ENCODE results near the gene NAV3. TPM values are rescaled to one million over a fixed set of nuclear protein-coding genes. Genes with fewer than 3 reads are reported as not detected.

NAV3 gene
- total RNA-seq, 1 experiment from 2014 or later: 18.0 TPM

DNA sequence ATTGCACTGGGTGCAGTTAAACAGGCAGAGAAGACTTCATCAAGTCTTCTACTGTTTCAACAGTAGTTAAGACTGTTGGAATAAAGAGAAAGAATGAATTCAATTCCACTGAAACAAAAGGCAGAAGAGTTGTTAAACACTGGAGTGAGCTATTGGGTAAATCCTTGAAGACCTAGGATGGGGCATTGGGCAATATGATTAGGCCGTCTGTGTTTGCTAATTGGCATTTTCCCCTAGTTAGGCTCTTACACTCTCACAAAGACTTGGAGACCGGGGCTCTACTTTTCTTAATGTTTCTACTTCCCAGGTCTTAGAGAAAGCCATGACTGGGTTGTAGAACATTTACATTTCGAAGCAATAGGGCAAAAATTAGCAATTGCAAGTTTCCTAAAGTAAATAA lies 402.1 kb downstream of the NAV3 start:
- no peak overlapping the region for H3K27ac ChIP-seq (ENCODE audit: low read depth, low read length, poor library complexity, severe bottlenecking)
- BruUV-seq (replicated peaks): no TSS peak
- H3K36me3 ChIP-seq (ENCODE audit: insufficient read depth, low read length, poor library complexity, severe bottlenecking): no peaks in the 10 kb centered on the region
- H3K4me1 ChIP-seq (ENCODE audit: insufficient read depth, low read length, poor library complexity, severe bottlenecking): peaks cover 6% of the 10 kb centered on the region
- DNase-seq (ENCODE audit: low spot score): no peak
- H3K27me3 ChIP-seq (replicated peaks; ENCODE audit: insufficient read depth, low read depth, low read length, poor library complexity): no peaks in the 10 kb centered on the region
- intact Hi-C loops (cut with micrococcal nuclease; ENCODE audit: unreplicated experiment): no loop called here
- H3K9me3 ChIP-seq (ENCODE audit: low read depth, low read length, poor library complexity, severe bottlenecking): no peaks in the 10 kb centered on the region
- TF ChIP-seq, protein P1, sequence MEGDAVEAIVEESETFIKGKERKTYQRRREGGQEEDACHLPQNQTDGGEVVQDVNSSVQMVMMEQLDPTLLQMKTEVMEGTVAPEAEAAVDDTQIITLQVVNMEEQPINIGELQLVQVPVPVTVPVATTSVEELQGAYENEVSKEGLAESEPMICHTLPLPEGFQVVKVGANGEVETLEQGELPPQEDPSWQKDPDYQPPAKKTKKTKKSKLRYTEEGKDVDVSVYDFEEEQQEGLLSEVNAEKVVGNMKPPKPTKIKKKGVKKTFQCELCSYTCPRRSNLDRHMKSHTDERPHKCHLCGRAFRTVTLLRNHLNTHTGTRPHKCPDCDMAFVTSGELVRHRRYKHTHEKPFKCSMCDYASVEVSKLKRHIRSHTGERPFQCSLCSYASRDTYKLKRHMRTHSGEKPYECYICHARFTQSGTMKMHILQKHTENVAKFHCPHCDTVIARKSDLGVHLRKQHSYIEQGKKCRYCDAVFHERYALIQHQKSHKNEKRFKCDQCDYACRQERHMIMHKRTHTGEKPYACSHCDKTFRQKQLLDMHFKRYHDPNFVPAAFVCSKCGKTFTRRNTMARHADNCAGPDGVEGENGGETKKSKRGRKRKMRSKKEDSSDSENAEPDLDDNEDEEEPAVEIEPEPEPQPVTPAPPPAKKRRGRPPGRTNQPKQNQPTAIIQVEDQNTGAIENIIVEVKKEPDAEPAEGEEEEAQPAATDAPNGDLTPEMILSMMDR (conservative IDR thresholded peaks at IDR 0.05; ENCODE audit: low read depth, low read length): no peak
- no peak for TF ChIP-seq EZH2 (IDR thresholded peaks at IDR 0.05; ENCODE audit: borderline replicate concordance, low read depth, low read length, poor library complexity, severe bottlenecking)
- CTCF ChIA-PET: no interaction called here
- no peak overlapping the region for H3K4me3 ChIP-seq (ENCODE audit: low read depth, low read length, poor library complexity, severe bottlenecking)
- POLR2A ChIA-PET (ENCODE audit: low non-redundant PET): no interaction called here

DNA sequence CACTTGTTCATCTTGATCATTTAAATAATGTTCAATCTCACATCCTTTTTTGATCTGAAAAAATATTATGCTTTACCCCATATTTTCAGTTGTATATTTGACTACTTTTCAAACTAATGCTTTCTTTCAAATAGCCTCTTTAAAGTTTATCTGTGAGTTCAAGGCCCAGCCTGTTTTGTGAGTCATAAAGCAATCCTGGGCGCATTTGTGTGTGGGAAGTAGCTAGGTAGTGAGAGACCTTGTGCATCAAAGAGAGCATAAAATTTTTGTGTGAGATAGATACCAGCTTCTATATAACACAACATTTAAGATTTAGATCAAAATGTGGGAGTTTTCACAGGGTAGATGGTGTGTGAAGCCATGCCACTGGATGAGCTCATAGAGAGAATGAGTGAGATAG lies 405.6 kb downstream of the NAV3 start:
- intact Hi-C loops (cut with micrococcal nuclease; ENCODE audit: unreplicated experiment): no loop called here

DNA sequence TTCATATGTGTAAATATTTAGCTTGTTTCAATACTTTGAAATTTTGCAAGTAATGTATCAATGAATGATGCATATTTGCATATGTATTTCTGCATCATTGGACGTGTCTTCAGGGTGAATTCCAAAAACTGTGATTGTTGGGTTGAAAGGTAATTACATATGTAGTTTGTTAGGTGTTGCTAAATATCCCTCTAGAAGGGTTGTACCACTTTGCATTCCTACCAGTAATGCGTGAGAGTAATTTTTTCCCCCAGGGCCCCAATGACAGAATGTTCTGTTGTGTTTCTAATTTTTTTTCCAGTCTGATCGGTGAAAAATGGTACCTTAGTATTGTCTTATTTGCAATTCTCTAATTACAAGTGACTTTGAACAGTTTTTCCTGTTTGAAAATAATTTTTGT lies 408.9 kb downstream of the NAV3 start:
- POLR2A ChIA-PET (ENCODE audit: low non-redundant PET): no interaction called here

More for the DNA sequence above, 405.6 kb downstream of the NAV3 start:
- Histone ChIP-seq H3K27ac (ENCODE audit: low read depth, low read length, poor library complexity, severe bottlenecking) (no peak overlapping the region), H3K4me3 (ENCODE audit: low read depth, low read length, poor library complexity, severe bottlenecking) (no peak overlapping the region), H3K27me3 (replicated peaks; ENCODE audit: insufficient read depth, low read depth, low read length, poor library complexity) (no peaks in the 10 kb centered on the region), H3K36me3 (ENCODE audit: insufficient read depth, low read length, poor library complexity, severe bottlenecking) (no peaks in the 10 kb centered on the region), H3K4me1 (ENCODE audit: insufficient read depth, low read length, poor library complexity, severe bottlenecking) (peaks cover 5% of the 10 kb centered on the region), H3K9me3 (ENCODE audit: low read depth, low read length, poor library complexity, severe bottlenecking) (no peaks in the 10 kb centered on the region)
- ChIA-PET CTCF (no interaction called here), POLR2A (ENCODE audit: low non-redundant PET) (no interaction called here)
- no peak for DNase-seq (ENCODE audit: low spot score)
- TF ChIP-seq, protein P1 (conservative IDR thresholded peaks at IDR 0.05; ENCODE audit: low read depth, low read length): no peak
- no peak for TF ChIP-seq EZH2 (IDR thresholded peaks at IDR 0.05; ENCODE audit: borderline replicate concordance, low read depth, low read length, poor library complexity, severe bottlenecking)
- no TSS peak for BruUV-seq (replicated peaks)

More for the DNA sequence above, 408.9 kb downstream of the NAV3 start:
- CTCF ChIA-PET: no interaction called here
- intact Hi-C loops (cut with micrococcal nuclease; ENCODE audit: unreplicated experiment): no loop called here
- Histone ChIP-seq H3K4me3 (ENCODE audit: low read depth, low read length, poor library complexity, severe bottlenecking) (no peak overlapping the region), H3K4me1 (ENCODE audit: insufficient read depth, low read length, poor library complexity, severe bottlenecking) (peaks cover 5% of the 10 kb centered on the region), H3K27ac (ENCODE audit: low read depth, low read length, poor library complexity, severe bottlenecking) (no peak overlapping the region), H3K9me3 (ENCODE audit: low read depth, low read length, poor library complexity, severe bottlenecking) (no peaks in the 10 kb centered on the region), H3K27me3 (replicated peaks; ENCODE audit: insufficient read depth, low read depth, low read length, poor library complexity) (no peaks in the 10 kb centered on the region), H3K36me3 (ENCODE audit: insufficient read depth, low read length, poor library complexity, severe bottlenecking) (no peaks in the 10 kb centered on the region)
- TF ChIP-seq EZH2 (IDR thresholded peaks at IDR 0.05; ENCODE audit: borderline replicate concordance, low read depth, low read length, poor library complexity, severe bottlenecking): no peak
- TF ChIP-seq, protein P1 (conservative IDR thresholded peaks at IDR 0.05; ENCODE audit: low read depth, low read length): no peak
- no peak for DNase-seq (ENCODE audit: low spot score)
- BruUV-seq (replicated peaks): no TSS peak

Data from A673 (cell line).